Medulla oblongata (tissue), 1 donor: ENCODE results near the gene RDH16.
A peak's percentile ranks its signal among the peaks of the same experiment; 100 is the strongest.
"Not testable (repeated sequence)": the region's sequence is repeated elsewhere in the genome, so short reads cannot be mapped to it uniquely, and the experiment has no call there.

ENCODE experiments used
- DNase-seq: peaks from one replicate; pipeline ENCODE4 v3.0.0-alpha.2; 2015; ENCODE audit errors: extremely low spot score

The RDH16 gene

GRCh38 chr12:56954057-56954957 lies 3.1 kb downstream of the RDH16 start:
- no peak for DNase-seq

GRCh38 chr12:56953314-56953713 lies 4.1 kb downstream of the RDH16 start:
- DNase-seq = no peak

DNA sequence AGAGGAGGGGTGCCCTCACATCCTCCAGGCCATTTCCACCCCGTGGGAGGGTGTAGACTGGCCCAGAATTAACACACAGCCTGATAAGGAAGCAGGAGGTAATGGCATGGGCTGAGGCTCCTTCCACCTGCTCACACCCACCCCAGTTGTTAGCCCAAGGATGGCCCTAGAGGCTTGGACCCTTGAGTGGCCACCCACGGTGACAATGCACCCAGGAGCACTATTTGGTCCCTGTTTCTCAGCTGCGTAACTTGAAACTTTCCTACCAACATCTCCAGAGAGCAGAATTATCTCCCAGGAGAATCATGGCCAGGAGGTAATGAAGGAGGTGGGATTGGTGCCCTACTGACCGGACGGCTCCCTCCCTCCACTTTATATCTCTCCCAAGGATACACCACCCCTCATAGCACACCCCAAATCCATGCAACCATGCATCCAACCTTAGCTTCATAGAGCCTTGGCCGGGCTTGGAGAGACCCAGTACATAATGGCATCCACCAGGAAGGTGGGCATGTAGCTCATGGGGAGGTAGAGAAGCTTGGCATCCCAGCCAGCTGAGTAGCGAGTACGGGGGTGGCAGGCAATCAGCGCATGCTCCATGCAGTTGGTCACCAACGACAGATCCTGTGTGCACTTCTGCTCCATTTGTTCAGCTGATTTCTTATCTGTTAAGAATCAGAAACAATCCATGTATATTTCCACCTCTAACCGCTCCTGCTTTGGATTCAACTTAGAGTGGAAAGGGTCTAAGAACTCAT lies 5.6 kb downstream of the RDH16 start:
- DNase-seq = no peak

DNA sequence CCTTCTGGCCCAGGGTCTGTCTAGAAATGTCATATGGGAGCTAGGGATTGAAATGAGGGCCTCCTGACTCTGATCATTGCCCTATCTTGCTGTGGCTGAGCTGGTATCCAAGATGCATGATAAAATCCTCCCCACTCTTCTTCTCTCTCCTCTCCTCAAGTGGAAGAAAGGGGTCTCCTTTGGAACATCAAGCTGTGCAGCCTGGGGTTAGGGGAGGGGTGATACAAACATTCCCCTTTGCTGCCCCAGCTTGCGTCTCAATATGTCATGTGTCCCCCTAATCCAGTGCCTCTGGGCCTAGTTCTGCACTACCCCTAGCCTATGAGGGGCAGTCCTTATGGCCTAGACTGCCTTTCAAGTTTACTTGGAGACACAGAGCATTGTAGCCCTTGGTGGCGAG lies 8.5 kb downstream of the RDH16 start:
- no peak for DNase-seq

GRCh38 chr12:56948457-56948777 lies 9.0 kb downstream of the RDH16 start:
- DNase-seq = no peak

DNA sequence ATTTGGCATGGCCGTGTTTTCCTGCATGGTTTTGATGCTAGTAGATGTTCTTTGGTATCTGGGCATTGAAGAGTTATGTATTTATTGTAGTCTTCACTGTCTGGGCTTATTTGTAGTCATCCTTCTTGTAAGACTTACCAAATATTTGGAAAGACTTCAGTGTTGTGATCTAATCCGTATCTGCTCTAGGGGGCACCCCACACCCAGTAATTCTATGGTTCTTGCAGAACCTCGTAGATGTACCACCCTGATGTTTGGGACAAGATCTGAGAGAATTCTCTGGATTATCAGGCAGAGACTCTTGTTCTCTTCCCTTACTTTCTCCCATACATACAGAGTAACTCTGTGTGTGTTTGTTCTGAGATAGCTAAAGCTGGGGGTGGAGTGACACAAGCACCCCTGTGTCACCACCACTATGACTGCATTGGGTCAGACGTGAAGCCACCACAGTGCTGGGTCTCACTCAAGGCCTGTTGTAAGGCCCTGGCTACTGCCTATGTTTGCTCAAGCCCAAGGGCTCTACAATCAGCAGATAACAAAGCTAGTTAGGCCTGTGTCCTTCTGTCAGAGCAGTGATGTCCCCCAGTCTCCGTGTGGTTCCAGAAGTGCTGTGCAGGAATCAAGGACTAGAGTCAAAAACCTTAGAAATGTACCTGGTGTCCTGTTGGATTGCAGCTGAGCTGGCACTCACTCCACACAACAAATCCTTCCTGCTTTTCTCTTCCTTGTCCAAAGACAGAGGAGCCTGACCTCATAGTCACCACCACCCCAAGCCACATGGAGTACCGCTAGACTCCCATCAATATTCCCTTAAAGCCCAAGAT lies 9.6 kb downstream of the RDH16 start:
- no peak for DNase-seq

- no peak for DNase-seq
Measured at GRCh38 chr12:56943878-56944277, 13.5 kb downstream of the RDH16 start.

DNA sequence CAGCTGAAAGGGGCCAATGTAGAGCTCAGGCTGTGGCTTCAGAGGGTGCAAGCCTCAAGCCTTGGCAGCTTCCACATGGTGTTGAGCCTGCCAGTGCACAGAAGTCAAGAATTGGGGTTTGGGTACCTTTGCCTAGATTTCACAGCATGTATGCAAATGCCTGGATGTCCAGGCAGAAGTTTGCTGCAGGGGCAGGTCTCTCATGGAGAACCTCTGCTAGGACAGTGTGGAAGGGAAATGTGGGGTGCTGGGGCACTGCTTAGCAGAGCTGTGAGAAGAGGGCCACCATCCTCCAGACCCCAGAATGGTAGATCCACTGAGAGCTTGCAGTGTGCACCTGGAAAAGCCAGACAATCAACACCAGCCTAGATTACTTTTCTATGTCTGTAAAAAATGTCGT lies 14.0 kb downstream of the RDH16 start:
- DNase-seq = not testable (repeated sequence)

- no peak for DNase-seq
Measured at GRCh38 chr12:56941299-56942017, 15.9 kb downstream of the RDH16 start.

DNA sequence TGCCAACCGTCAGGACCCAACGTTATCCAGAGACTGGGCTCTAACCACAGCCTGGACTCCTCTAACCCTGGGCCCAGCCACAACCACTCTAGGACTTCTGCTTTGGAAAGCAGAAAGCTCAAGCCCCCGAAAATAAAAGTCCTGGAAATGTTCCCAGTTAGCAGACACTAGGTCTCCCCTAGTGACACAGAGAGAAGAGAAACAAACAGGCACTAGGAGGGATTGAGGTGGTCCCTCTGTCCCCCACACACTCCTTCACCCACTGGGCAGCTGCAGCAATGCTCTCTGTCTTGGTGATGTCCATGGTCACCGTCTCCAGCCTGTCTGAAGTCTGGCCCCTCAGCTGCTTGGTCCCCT lies 16.5 kb downstream of the RDH16 start:
- DNase-seq = not testable (repeated sequence)

- DNase-seq = no peak
Measured at GRCh38 chr12:56935752-56936151, 21.7 kb downstream of the RDH16 start.

DNA sequence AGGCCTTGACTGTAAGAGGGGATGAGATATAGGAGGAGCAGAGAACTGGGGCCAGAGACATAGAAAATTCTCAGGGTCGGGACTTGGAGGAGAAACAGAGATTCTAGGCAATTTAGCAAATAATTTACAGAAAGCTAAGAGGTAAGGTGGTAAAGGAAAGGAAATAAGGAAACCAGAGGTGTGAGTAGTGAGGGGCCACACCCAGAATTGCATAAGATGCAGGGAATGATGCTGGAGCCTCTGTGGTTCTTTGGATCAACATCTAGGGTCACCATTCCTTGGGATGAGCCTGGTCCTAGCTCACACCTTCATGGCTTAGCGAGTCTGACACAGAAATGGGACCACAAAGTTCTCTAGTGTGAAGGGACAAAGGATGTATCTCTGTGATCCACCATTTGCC lies 22.3 kb downstream of the RDH16 start:
- DNase-seq = no peak

DNA sequence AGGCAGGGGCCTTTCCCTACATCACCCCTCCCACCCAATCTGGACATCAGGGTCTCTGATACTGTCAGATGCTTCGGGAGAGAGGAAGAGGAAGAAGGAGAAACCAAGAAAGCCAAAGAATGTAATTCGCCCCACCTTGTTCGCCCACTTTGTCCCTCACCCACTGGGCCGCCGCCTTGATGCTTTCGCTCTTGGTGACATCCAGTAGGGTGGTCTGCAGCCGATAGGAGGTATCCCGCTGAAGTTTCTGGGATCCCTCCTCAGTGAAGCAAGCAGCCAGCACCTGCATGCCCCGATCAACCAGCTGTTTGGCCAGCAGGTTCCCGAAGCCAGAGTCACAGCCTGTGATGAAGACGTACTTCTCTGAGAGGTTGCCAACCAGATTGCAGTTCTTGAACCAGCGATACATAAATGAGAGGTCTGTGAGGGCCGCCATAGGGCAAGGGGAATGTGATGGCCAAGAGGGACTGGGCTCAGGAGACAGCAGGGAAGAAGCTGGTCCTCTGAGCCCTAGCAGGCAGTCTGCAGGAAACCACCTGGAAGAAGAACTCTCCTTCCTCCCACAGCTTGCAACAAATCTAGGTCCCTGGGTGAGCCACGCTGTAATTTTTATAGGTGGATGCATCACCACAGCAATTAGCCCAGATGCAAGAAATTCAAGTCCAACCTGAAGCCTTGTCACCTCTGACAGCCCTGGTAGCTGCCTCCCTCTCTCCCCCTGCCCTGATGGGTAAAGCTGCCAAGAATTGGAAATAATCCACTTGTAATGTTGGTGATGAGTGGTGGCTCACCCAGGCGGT lies 23.4 kb downstream of the RDH16 start, which contains the start of gene SDR9C7:
TSS of gene SDR9C7 (minus strand) at position 583 of the 800 bp plus-strand sequence. CDS start at position 436, 147 bp downstream.
- DNase-seq = no peak

DNA sequence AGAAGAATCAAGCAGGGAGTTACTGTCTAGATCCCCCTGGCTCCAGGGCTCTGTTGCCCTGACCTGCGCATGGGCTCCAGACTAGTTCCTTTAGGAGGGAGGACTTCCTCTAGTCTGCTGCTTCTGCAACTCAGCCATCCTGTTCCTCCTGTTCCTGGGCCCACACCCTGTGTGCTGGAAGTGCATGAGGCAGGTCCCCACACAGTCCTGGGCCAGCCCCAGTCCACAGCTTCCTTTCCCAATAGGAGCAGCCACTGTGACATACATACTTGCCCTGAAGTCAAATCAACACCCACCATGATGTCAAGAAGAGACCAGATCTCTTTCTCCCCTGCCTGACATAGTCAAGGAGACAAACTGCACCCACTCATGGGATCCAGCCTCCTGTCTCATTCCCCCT lies 24.5 kb downstream of the RDH16 start:
- peak; percentile 6 for DNase-seq

- DNase-seq = no peak
Measured at GRCh38 chr12:56932146-56932545, 25.3 kb downstream of the RDH16 start.

DNA sequence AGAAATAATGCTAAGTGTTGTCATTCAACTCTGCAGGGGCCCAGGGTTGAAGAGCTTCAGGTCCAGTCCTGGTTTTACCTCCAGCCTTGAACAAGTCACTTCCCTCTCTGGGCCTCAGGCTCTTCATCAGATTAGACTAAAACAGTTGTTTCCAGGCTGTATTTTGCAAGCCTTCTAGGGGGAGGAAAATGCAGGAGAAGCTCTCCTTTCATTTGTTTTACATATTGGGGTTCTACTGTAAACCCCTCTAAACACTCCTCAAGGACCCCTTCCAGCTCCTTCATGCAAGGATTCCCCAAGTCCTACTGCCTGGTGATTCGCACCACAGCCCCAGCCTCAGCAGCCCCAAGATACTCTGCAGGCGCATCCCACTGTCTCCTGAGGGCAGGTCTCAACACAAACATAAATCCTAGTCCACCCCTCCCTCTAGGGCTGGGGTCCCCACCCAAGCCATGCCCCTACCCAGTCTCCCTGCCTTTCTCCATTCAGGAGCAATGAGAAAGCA lies 25.9 kb downstream of the RDH16 start:
- DNase-seq = peak; percentile 49

DNA sequence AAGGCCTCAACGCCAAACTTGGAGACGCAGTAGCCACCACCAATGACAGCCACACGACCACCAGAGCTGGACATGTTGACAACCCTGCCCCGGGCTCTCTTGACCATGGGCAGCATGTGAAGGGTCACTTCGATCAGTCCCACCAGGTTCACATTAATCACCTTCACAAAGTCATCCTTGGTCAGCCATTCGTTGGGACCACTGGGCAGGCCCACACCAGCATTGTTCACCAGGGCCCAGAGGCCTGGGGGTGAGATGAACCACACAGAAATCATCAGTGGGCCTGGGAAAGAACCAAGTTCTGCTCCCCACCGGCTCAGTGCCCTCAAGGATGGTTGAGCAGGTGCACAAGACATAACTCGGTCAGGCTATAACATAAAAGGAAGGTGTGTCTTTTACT lies 27.2 kb downstream of the RDH16 start:
- DNase-seq = no peak

GRCh38 chr12:56929780-56930179 lies 27.6 kb downstream of the RDH16 start:
- DNase-seq = no peak

GRCh38 chr12:56928262-56928661 lies 29.1 kb downstream of the RDH16 start:
- no peak for DNase-seq

DNA sequence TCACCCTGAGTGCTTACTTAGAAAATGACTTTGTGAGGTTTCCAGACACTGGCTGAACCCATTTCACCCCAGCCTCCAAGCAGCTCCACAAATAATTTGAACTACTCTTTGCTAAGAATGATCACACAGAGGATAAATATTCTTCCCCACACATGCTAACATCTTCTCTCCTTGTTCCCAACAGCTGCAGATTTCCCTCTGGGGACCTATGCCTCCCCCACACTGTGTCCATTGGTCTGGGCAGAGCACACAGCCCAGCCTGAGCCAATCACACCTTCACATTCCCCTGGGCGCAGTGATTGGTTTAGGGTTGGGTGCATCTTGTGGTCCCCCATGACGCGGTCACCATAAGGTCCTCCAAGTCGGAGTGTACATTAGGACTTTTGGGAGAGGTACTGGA lies 30.1 kb downstream of the RDH16 start:
- DNase-seq = no peak

- DNase-seq = peak; percentile 71
Measured at GRCh38 chr12:56922031-56922430, 35.4 kb downstream of the RDH16 start.
